HG03025 (cell line): Measurements from ENCODE around the gene PPP3CA.

Source experiments
- ATAC-seq: cut with Tn5 transposase; IDR thresholded peaks from one replicate; pipeline ENCODE4 v1.9.1; 2021; ENCODE audit warnings: mild to moderate bottlenecking, moderate library complexity; ENCODE audit not compliant: unreplicated experiment, low FRiP score

The PPP3CA gene

GRCh38 chr4:101071241-101071640, 276.1 kb downstream of the PPP3CA start:
- ATAC-seq = no peak

- no peak for ATAC-seq
These were observed 279.2 kb downstream of the PPP3CA start for GRCh38 chr4:101068115-101068514.

- no peak for ATAC-seq
These were observed 279.9 kb downstream of the PPP3CA start for GRCh38 chr4:101067383-101067782.

- no peak for ATAC-seq
These were observed 280.6 kb downstream of the PPP3CA start for GRCh38 chr4:101066626-101067170.

- ATAC-seq = no peak
These were observed 281.3 kb downstream of the PPP3CA start for GRCh38 chr4:101065935-101066485.

- no peak for ATAC-seq
These were observed 282.0 kb downstream of the PPP3CA start for GRCh38 chr4:101065346-101065745.

- no peak for ATAC-seq
These were observed 282.7 kb downstream of the PPP3CA start for GRCh38 chr4:101064541-101065180.

- no peak for ATAC-seq
These were observed 291.9 kb downstream of the PPP3CA start for GRCh38 chr4:101055392-101055791.

- no peak for ATAC-seq
These were observed 296.5 kb downstream of the PPP3CA start for GRCh38 chr4:101050837-101051205.

- no peak for ATAC-seq
These were observed 297.1 kb downstream of the PPP3CA start for GRCh38 chr4:101050088-101050836.

GRCh38 chr4:101049549-101050001, 297.8 kb downstream of the PPP3CA start:
- ATAC-seq = no peak

- ATAC-seq = no peak
These were observed 302.6 kb downstream of the PPP3CA start for GRCh38 chr4:101044766-101045165.

- ATAC-seq = no peak
These were observed 304.5 kb downstream of the PPP3CA start for GRCh38 chr4:101042847-101043246.

- no peak for ATAC-seq
These were observed 306.6 kb downstream of the PPP3CA start for GRCh38 chr4:101040776-101041175.

- ATAC-seq = no peak
These were observed 308.0 kb downstream of the PPP3CA start for GRCh38 chr4:101039367-101039766.

- ATAC-seq = no peak
These were observed 309.4 kb downstream of the PPP3CA start for GRCh38 chr4:101037938-101038413.

- no peak for ATAC-seq
These were observed 310.1 kb downstream of the PPP3CA start for GRCh38 chr4:101037249-101037648.

GRCh38 chr4:101035487-101035886, 311.8 kb downstream of the PPP3CA start:
- ATAC-seq = no peak

- ATAC-seq = no peak
These were observed 313.3 kb downstream of the PPP3CA start for GRCh38 chr4:101033986-101034385.

- no peak for ATAC-seq
These were observed 314.8 kb downstream of the PPP3CA start for GRCh38 chr4:101032541-101032940.

GRCh38 chr4:101031971-101032370, 315.4 kb downstream of the PPP3CA start:
- ATAC-seq = no peak
